ENCODE measurements around the gene HERPUD2.

DNA sequence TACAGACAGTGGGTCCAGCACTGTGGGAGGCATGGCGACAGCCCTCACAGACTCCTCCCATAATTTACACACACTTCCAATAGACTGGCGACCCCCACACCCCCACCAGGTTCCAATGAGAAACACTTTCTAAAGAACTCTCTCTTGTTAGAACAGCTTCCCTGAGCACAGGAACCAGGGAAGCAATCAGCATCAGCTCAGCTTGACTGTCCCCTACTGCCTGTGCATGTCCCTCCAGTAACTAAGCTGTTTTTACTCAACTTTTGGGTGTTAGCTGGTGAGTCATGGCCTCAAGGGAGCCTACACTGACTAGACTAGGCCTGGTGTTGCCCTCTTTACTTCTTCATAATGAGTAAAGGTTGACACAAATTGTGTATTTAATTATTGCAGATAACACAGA, 32.6 kb upstream of the HERPUD2 start:
- TF ChIP-seq, protein P1, sequence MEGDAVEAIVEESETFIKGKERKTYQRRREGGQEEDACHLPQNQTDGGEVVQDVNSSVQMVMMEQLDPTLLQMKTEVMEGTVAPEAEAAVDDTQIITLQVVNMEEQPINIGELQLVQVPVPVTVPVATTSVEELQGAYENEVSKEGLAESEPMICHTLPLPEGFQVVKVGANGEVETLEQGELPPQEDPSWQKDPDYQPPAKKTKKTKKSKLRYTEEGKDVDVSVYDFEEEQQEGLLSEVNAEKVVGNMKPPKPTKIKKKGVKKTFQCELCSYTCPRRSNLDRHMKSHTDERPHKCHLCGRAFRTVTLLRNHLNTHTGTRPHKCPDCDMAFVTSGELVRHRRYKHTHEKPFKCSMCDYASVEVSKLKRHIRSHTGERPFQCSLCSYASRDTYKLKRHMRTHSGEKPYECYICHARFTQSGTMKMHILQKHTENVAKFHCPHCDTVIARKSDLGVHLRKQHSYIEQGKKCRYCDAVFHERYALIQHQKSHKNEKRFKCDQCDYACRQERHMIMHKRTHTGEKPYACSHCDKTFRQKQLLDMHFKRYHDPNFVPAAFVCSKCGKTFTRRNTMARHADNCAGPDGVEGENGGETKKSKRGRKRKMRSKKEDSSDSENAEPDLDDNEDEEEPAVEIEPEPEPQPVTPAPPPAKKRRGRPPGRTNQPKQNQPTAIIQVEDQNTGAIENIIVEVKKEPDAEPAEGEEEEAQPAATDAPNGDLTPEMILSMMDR (IDR thresholded peaks at IDR 0.05) = no peak
- TF ChIP-seq POLR2A (IDR thresholded peaks at IDR 0.05) = no peak
